Stimulated activated naive CD8-positive, alpha-beta T cell treated with anti-CD3 and anti-CD28 coated beads, Interleukin-15, Interleukin-2, amounts not matched to agents 100 U/mL and 50 U/mL, for 24 hours (primary cell): ENCODE measurements around the gene SETDB2.

Source experiments
- ATAC-seq: fragments of 150-1000 bp; cut with Tn5 transposase; one replicate; pipeline ENCODE4 v1.10.0; 2021
- DNase-seq: peaks from one replicate; pipeline ENCODE4 v3.0.0; 2021

Gene SETDB2

GRCh38 chr13:49530457-49530856 lies 86.4 kb downstream of the SETDB2 start:
- DNase-seq (no peak), ATAC-seq (no peak)

DNA sequence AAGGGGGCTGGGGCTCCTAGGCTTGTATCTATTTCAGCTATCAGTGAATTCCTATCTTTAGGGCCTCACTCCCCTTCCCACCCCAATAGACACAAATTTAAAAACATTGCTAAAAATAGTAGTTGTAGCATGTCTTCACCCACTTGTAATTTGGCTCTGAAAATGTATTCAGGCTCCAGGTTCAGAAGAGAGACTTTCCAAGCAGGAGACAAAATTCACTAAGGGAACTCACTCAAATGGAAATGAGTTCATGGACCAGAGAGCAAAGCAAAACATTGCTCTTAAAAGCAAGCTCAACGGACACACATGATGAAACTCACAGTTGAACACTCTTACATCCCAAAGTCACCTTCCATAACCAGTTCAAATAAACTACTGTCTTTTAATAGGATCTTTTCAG lies 88.5 kb downstream of the SETDB2 start:
- no peak for DNase-seq
- ATAC-seq, result no peak

DNA sequence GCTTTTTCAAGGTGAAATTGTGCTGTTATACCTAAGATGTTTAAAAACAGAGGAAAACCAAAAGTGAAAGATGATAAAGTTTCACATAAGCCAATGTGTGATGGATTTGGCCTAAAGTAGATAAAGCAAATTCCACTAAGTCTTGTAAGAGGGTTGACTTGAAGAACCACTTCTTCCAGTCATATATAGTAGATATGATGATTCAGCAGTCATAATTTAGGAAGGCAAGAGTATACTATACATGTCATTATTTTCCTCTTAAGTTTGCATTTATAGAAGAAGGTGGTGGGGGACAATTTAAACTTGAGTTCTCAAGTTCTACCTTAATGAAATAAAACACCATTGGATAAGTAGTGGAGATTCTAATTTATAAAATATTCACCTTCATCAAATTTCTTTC lies 88.9 kb downstream of the SETDB2 start:
- DNase-seq (no peak), ATAC-seq (no peak)

DNA sequence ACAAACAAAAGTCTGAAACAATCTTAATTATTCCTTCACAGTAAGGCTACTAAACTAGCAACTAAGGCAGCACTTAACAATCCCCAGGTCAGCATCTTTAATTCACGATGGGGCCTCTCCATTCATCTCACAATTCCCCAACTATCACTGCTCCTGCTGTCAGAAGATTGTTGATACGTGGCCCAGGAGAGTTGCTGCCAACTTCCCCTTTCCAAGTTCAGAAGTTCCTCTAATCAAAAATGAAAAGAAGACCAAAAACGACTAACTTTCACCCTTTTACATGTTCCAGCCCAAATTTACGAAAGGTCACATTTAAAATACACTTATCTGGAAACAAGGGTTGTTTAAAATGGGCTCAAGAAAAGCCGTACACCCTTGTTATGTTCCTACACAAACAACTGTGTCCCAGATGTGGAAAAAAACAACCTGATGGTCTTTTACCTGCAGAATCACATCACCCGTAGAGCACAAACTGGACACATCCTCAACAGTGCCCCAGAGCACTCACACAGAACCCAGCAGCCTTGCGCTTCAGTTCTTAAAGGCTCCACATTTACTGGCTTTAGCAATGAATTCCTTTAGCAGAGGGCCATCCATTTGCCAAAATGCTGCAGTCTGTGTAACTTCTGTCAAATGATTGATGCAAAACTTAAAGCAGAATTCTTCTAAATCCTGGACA lies 89.7 kb downstream of the SETDB2 start:
- ATAC-seq (no peak), DNase-seq (no peak)

DNA sequence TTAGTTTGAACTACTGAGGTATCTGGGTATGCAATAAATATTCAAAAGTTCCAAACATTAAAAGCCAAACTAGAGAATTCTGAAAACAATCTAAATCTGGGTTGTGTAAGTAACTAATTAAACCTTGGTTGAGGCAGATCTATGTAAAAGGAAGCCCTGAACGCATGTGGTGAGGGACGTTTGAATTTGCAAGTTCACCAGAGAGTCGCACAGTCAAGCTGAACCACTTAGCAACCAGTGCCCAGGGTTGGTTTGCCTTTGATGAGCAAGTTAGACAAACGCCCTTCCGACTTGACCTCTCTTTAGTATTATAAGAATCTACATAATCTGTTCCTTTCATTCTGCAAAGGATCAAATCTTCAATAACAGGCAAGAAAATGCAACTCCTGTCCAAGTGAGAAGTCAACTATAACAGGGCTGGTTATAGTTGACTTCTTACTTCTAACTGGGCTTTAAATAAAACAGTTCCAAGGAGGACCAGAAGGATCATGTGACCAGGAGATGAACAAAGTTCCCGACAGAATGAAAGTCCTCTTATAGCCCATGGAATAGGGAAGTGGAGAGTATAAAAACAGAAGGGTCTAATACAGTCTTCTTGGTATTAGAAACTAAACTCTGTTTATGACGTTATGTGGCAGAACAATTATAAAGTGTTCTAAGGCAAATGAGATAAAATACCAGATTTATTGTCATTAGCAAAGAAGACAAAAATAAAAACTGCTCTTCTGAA lies 92.2 kb downstream of the SETDB2 start:
- DNase-seq, result no peak

GRCh38 chr13:49538404-49538803 lies 94.3 kb downstream of the SETDB2 start:
- ATAC-seq (no peak), DNase-seq (no peak)

More for the DNA sequence above, 92.2 kb downstream of the SETDB2 start:
- no peak for ATAC-seq

GRCh38 chr13:49539313-49539712 lies 95.2 kb downstream of the SETDB2 start:
- no peak for ATAC-seq
- DNase-seq, result no peak

GRCh38 chr13:49539746-49540145 lies 95.7 kb downstream of the SETDB2 start:
- DNase-seq, result no peak

GRCh38 chr13:49540552-49540951 lies 96.5 kb downstream of the SETDB2 start:
- DNase-seq (no peak), ATAC-seq (no peak)

More at GRCh38 chr13:49539746-49540145, 95.7 kb downstream of the SETDB2 start:
- ATAC-seq, result no peak

GRCh38 chr13:49543656-49544055 lies 99.6 kb downstream of the SETDB2 start:
- no peak for DNase-seq

More at GRCh38 chr13:49543656-49544055, 99.6 kb downstream of the SETDB2 start:
- ATAC-seq, result no peak
